Measurements from ENCODE around the gene DGKB.

DGKB gene

GRCh38 chr7:14688208-14688607, 214.3 kb downstream of the DGKB start:
- DNase-seq (ENCODE audit: low spot score): no peak

GRCh38 chr7:14687777-14688176, 214.8 kb downstream of the DGKB start:
- no peak for DNase-seq (ENCODE audit: low spot score)

- DNase-seq (ENCODE audit: low spot score): no peak
Measured at GRCh38 chr7:14687241-14687640, 215.3 kb downstream of the DGKB start.

GRCh38 chr7:14685167-14685566, 217.4 kb downstream of the DGKB start:
- DNase-seq (ENCODE audit: low spot score): no peak

- no peak for DNase-seq (ENCODE audit: low spot score)
Measured at GRCh38 chr7:14682910-14683465, 219.6 kb downstream of the DGKB start.

- DNase-seq (ENCODE audit: low spot score): no peak
Measured at GRCh38 chr7:14676896-14677295, 225.7 kb downstream of the DGKB start.

- no peak for DNase-seq (ENCODE audit: low spot score)
Measured at GRCh38 chr7:14673202-14673601, 229.3 kb downstream of the DGKB start.

GRCh38 chr7:14666913-14667312, 235.6 kb downstream of the DGKB start:
- no peak for DNase-seq (ENCODE audit: low spot score)

- no peak for DNase-seq (ENCODE audit: low spot score)
Measured at GRCh38 chr7:14666304-14666703, 236.2 kb downstream of the DGKB start.

GRCh38 chr7:14639801-14640200, 262.8 kb downstream of the DGKB start:
- no peak for DNase-seq (ENCODE audit: low spot score)

GRCh38 chr7:14639329-14639728, 263.2 kb downstream of the DGKB start:
- DNase-seq (ENCODE audit: low spot score): no peak

GRCh38 chr7:14637968-14638367, 264.6 kb downstream of the DGKB start:
- no peak for DNase-seq (ENCODE audit: low spot score)

GRCh38 chr7:14635955-14636354, 266.6 kb downstream of the DGKB start:
- no peak for DNase-seq (ENCODE audit: low spot score)

- DNase-seq (ENCODE audit: low spot score): no peak
Measured at GRCh38 chr7:14630048-14630447, 272.5 kb downstream of the DGKB start.

- DNase-seq (ENCODE audit: low spot score): no peak
Measured at GRCh38 chr7:14628516-14628915, 274.0 kb downstream of the DGKB start.

- no peak for DNase-seq (ENCODE audit: low spot score)
Measured at GRCh38 chr7:14626076-14626475, 276.5 kb downstream of the DGKB start.

GRCh38 chr7:14622559-14622958, 280.0 kb downstream of the DGKB start:
- no peak for DNase-seq (ENCODE audit: low spot score)

- DNase-seq (ENCODE audit: low spot score): peak; percentile 11
Measured at GRCh38 chr7:14606101-14606500, 296.4 kb downstream of the DGKB start.

- peak; percentile 47 for DNase-seq (ENCODE audit: low spot score)
Measured at GRCh38 chr7:14604606-14605005, 297.9 kb downstream of the DGKB start.

GRCh38 chr7:14602851-14603250, 299.7 kb downstream of the DGKB start:
- DNase-seq (ENCODE audit: low spot score): no peak

GRCh38 chr7:14600766-14601367, 301.7 kb downstream of the DGKB start:
- no peak for DNase-seq (ENCODE audit: low spot score)

- no peak for DNase-seq (ENCODE audit: low spot score)
Measured at GRCh38 chr7:14598978-14599377, 303.6 kb downstream of the DGKB start.

GRCh38 chr7:14596421-14596820, 306.1 kb downstream of the DGKB start:
- peak; percentile 21 for DNase-seq (ENCODE audit: low spot score)

- DNase-seq (ENCODE audit: low spot score): no peak
Measured at GRCh38 chr7:14590206-14590605, 312.3 kb downstream of the DGKB start.
